SK-N-SH (cell line): ENCODE results near the gene CADPS2. TPM values are rescaled to one million over a fixed set of nuclear protein-coding genes. Genes with fewer than 3 reads are reported as not detected.

Experiments used
- CTCF ChIA-PET: fragments of 300-600, 350-600 bp; formaldehyde crosslinking; extraction: SDS; loops from one replicate; lab custom pipeline; 2021; lab: Yijun Ruan, JAX
- POLR2A ChIA-PET: fragments of 350-600 bp; sonication (Branson Sonifier 250); formaldehyde crosslinking; extraction: SDS; loops from one replicate; lab custom pipeline; 2020; ENCODE audit warnings: antibody characterized with exemption, inconsistent platforms; lab: Yijun Ruan, JAX
- DNase-seq: peaks from one replicate; pipeline ENCODE4 v3.0.0; 2012
- H2AFZ ChIP-seq: fragments of 200-600 bp; sonication (generic); 2 replicates; pipeline ENCODE4 v1.8.1; 2016; ENCODE audit warnings: antibody characterized with exemption, mild to moderate bottlenecking, low read depth
- H3F3A ChIP-seq: fragments of 200-600 bp; sonication (generic); replicated peaks from 2 replicates; pipeline ENCODE3; 2016; ENCODE audit warnings: antibody characterized with exemption, mild to moderate bottlenecking; ENCODE audit not compliant: insufficient read depth
- H3K27ac ChIP-seq, 2 experiments: fragments of 200-500 bp in 1 of 2; fragments of 200-600 bp in 1 of 2; sonication (Bioruptor generic) in 1 of 2; sonication (generic), shearing (Covaris generic) in 1 of 2; 2 replicates each; pipeline versions ENCODE4 v1.5.1 to v1.6.1; 2014 to 2016; ENCODE audit warnings: low read depth in 2 of 2, inconsistent platforms in 1 of 2, low read length in 1 of 2, mild to moderate bottlenecking in 1 of 2, mixed read lengths in 1 of 2
- H3K27me3 ChIP-seq: fragments of 200-600 bp; sonication (generic), shearing (Covaris generic); 2 replicates; pipeline ENCODE4 v1.6.1; 2016; ENCODE audit warnings: mixed run types; ENCODE audit not compliant: insufficient read depth
- H3K36me3 ChIP-seq, 2 experiments: fragments of 200-500 bp in 1 of 2; fragments of 200-600 bp in 1 of 2; sonication (Bioruptor generic) in 1 of 2; sonication (generic) in 1 of 2; replicated peaks in 1 of 2; 2 replicates each; pipeline versions ENCODE3 to v1.5.1; 2014 to 2016; ENCODE audit warnings: low read length in 1 of 2, mild to moderate bottlenecking in 1 of 2; ENCODE audit not compliant: insufficient read depth in 2 of 2, control insufficient read depth in 1 of 2
- H3K4me1 ChIP-seq, 2 experiments: fragments of 200-500 bp in 1 of 2; fragments of 200-600 bp in 1 of 2; sonication (Bioruptor generic) in 1 of 2; sonication (generic), shearing (Covaris generic) in 1 of 2; 2 replicates each; pipeline versions ENCODE4 v1.5.1 to v1.6.1; 2014 to 2016; ENCODE audit warnings: low read depth in 1 of 2, low read length in 1 of 2, mixed run types in 1 of 2; ENCODE audit not compliant: insufficient read depth in 2 of 2, control insufficient read depth in 1 of 2
- H3K4me2 ChIP-seq: fragments of 200-600 bp; sonication (generic), shearing (Covaris generic); 2 replicates; pipeline ENCODE4 v1.6.1; 2017; ENCODE audit warnings: mixed run types
- H3K4me3 ChIP-seq, 2 experiments: fragments of 200-500 bp in 1 of 2; fragments of 200-600 bp in 1 of 2; sonication (Bioruptor generic) in 1 of 2; sonication (generic), shearing (Covaris generic) in 1 of 2; 2 replicates each; pipeline versions ENCODE4 v1.5.1 to v1.8.1; 2014 to 2016; ENCODE audit warnings: low read depth in 2 of 2, inconsistent platforms in 1 of 2, low read length in 1 of 2, mild to moderate bottlenecking in 1 of 2, mixed read lengths in 1 of 2, moderate library complexity in 1 of 2
- H3K79me2 ChIP-seq: fragments of 200-600 bp; sonication (generic); 2 replicates; pipeline ENCODE4 v1.8.1; 2017; ENCODE audit warnings: mild to moderate bottlenecking; ENCODE audit not compliant: insufficient read depth
- H3K9ac ChIP-seq: fragments of 200-600 bp; sonication (generic); 2 replicates; pipeline ENCODE4 v1.6.1; 2017; ENCODE audit warnings: mixed run types
- H3K9me2 ChIP-seq: fragments of 200-600 bp; sonication (generic); 2 replicates; pipeline ENCODE4 v1.6.1; 2017; ENCODE audit warnings: mixed run types
- H3K9me3 ChIP-seq: fragments of 200-600 bp; sonication (generic); 2 replicates; pipeline ENCODE4 v1.6.1; 2017; ENCODE audit warnings: mixed run types, mild to moderate bottlenecking, moderate library complexity
- H4K20me1 ChIP-seq: fragments of 200-600 bp; sonication (generic); 2 replicates; pipeline ENCODE4 v1.6.1; 2017; ENCODE audit warnings: mild to moderate bottlenecking, mixed run types; ENCODE audit not compliant: insufficient read depth
- FOSL2 ChIP-seq: IDR thresholded peaks from 2 replicates; pipeline ENCODE4 v1.4.0; 2012; ENCODE audit warnings: low read depth, mild to moderate bottlenecking, moderate library complexity, borderline replicate concordance
- GATA2 ChIP-seq: sonication (generic); formaldehyde crosslinking; IDR thresholded peaks from 2 replicates; pipeline ENCODE4 v1.5.0; 2020; ENCODE audit warnings: mild to moderate bottlenecking, missing genetic modification reagents
- JUND ChIP-seq: IDR thresholded peaks from 2 replicates; pipeline ENCODE4 v1.4.0; 2012
- MEF2A ChIP-seq: IDR thresholded peaks from 2 replicates; pipeline ENCODE4 v1.4.0; 2012; ENCODE audit warnings: low read depth, borderline replicate concordance
- NRF1 ChIP-seq: IDR thresholded peaks from 2 replicates; pipeline ENCODE4 v1.6.1; 2012; ENCODE audit warnings: low read depth, mild to moderate bottlenecking, low read length
- RAD21 ChIP-seq: IDR thresholded peaks from 2 replicates; pipeline ENCODE4 v1.6.1; 2012; ENCODE audit warnings: mild to moderate bottlenecking, low read length
- SMC3 ChIP-seq: IDR thresholded peaks from 2 replicates; pipeline ENCODE4 v1.6.1; 2012; ENCODE audit warnings: low read depth, low read length, improper control_type of control experiment
- TCF12 ChIP-seq: IDR thresholded peaks from 2 replicates; pipeline ENCODE4 v1.4.0; 2012
- TEAD4 ChIP-seq: IDR thresholded peaks from 2 replicates; pipeline ENCODE4 v1.4.0; 2012; ENCODE audit warnings: mild to moderate bottlenecking, borderline replicate concordance; ENCODE audit not compliant: insufficient read depth
- WGBS: methylation state at CpG from one replicate; pipeline ENCODE4 v1.1.6; 2017; ENCODE audit warnings: low lambda C conversion rate; 5-methylcytosine and 5-hydroxymethylcytosine counted together
- polyA plus RNA-seq, 3 experiments: library from polyadenylated mRNA; depleted of rRNA; stranded (reverse); fragments of >200 nt; gene quantifications; 2 replicates each; pipeline ENCODE4 v1.2.3, GENCODE V29; 2012
- TF ChIP-seq, protein P1 (sequence below): fragments of 150-350 bp; IDR thresholded peaks from 2 replicates; pipeline ENCODE4 v1.6.1; 2016; ENCODE audit warnings: mild to moderate bottlenecking, low read depth, low read length
- TF ChIP-seq, protein P2 (sequence below): IDR thresholded peaks from 2 replicates; pipeline ENCODE4; 2012
- TF ChIP-seq, protein P3 (sequence below): IDR thresholded peaks from 2 replicates; pipeline ENCODE4 v1.4.0; 2012; ENCODE audit warnings: low read depth, borderline replicate concordance
- TF ChIP-seq, protein P4 (sequence below): IDR thresholded peaks from 2 replicates; pipeline ENCODE4 v1.4.0; 2012; ENCODE audit warnings: low read depth, borderline replicate concordance

The CADPS2 gene
- polyA plus RNA-seq, 1 of the 3 experiments (the other 2 are of a cell fraction), result 0.05 TPM

GRCh38 chr7:122482212-122482611 is 404.0 kb downstream of the CADPS2 start:
- 3% methylated on average over 4 of the region's 4 CpGs for WGBS
- POLR2A ChIA-PET, result no interaction called here

GRCh38 chr7:122470859-122471258 is 415.4 kb downstream of the CADPS2 start:
- Histone ChIP-seq H3K4me1 (no peaks in the 10 kb centered on the region), H3K27me3 (0 out of 2 replicates have a peak, but pooled peaks cover 10% of the 10 kb centered on the region), H3K27ac (no peak overlapping the region), H3K9me2 (no peaks in the 10 kb centered on the region), H3K9me3 (no peaks in the 10 kb centered on the region), H3K9ac (no peak overlapping the region), H3K4me3 (no peak overlapping the region), H2AFZ (no peak overlapping the region)
- WGBS, result 2% methylated on average over 3 of the region's 3 CpGs
- CTCF ChIA-PET, result no interaction called here
- DNase-seq, result no peak
- POLR2A ChIA-PET, result no interaction called here
- TF ChIP-seq TCF12 (no peak), SMC3 (no peak), FOSL2 (no peak), TEAD4 (no peak), MEF2A (no peak)
- TF ChIP-seq, protein P1, sequence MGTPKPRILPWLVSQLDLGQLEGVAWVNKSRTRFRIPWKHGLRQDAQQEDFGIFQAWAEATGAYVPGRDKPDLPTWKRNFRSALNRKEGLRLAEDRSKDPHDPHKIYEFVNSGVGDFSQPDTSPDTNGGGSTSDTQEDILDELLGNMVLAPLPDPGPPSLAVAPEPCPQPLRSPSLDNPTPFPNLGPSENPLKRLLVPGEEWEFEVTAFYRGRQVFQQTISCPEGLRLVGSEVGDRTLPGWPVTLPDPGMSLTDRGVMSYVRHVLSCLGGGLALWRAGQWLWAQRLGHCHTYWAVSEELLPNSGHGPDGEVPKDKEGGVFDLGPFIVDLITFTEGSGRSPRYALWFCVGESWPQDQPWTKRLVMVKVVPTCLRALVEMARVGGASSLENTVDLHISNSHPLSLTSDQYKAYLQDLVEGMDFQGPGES, result no peak
- TF ChIP-seq, protein P2, sequence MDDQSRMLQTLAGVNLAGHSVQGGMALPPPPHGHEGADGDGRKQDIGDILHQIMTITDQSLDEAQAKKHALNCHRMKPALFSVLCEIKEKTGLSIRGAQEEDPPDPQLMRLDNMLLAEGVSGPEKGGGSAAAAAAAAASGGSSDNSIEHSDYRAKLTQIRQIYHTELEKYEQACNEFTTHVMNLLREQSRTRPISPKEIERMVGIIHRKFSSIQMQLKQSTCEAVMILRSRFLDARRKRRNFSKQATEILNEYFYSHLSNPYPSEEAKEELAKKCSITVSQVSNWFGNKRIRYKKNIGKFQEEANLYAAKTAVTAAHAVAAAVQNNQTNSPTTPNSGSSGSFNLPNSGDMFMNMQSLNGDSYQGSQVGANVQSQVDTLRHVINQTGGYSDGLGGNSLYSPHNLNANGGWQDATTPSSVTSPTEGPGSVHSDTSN, result no peak
- TF ChIP-seq, all 33 proteins: peak for 0
- Histone ChIP-seq H4K20me1 (no peaks in the 10 kb centered on the region), H3F3A (no peaks in the 10 kb centered on the region), H3K4me2 (no peak overlapping the region), H3K79me2 (no peaks in the 10 kb centered on the region), H3K36me3 (no peaks in the 10 kb centered on the region)

More at GRCh38 chr7:122482212-122482611, 404.0 kb downstream of the CADPS2 start:
- H4K20me1 ChIP-seq, result no peaks in the 10 kb centered on the region
- no peak for TF ChIP-seq GATA2 (CRISPR knock-in tag)
- H3K9ac ChIP-seq, result no peak overlapping the region
- no peaks in the 10 kb centered on the region for H3K36me3 ChIP-seq
- CTCF ChIA-PET, result no interaction called here
- H3K9me3 ChIP-seq, result no peaks in the 10 kb centered on the region
- no peak overlapping the region for H2AFZ ChIP-seq
- no peak overlapping the region for H3K27ac ChIP-seq
- H3F3A ChIP-seq, result no peaks in the 10 kb centered on the region
- H3K4me3 ChIP-seq, result no peak overlapping the region
- no peak for DNase-seq
- H3K4me2 ChIP-seq, result no peak overlapping the region
- H3K27me3 ChIP-seq, result no peaks in the 10 kb centered on the region
- H3K4me1 ChIP-seq, result no peaks in the 10 kb centered on the region
- H3K9me2 ChIP-seq, result no peaks in the 10 kb centered on the region
- no peaks in the 10 kb centered on the region for H3K79me2 ChIP-seq

DNA sequence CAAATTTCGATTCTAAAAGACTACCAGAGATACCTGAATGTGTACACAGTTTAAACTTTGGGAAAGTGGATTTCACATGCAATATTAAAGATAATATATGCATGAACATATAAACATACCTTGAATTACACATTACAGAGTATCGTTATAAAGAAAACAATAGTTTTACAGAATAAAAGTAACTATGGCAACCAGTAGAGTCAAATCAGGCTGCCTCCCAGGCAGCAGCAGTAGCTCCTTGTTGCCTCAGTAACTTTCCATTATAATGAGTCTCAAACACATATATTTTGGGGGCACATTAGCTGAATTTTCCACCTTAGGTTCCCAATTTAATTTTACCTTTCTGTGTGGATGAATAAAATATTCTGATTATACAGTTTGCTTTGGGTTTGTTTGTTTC is 417.3 kb downstream of the CADPS2 start:
- Histone ChIP-seq H3K79me2 (no peaks in the 10 kb centered on the region), H2AFZ (no peak overlapping the region), H3K27me3 (peaks cover 14% of the 10 kb centered on the region; the same call in 1 of the 2 replicates), H3K9ac (no peak overlapping the region), H4K20me1 (no peaks in the 10 kb centered on the region), H3K9me3 (no peaks in the 10 kb centered on the region), H3K4me1 (no peaks in the 10 kb centered on the region), H3K4me3 (no peak overlapping the region), H3K9me2 (no peaks in the 10 kb centered on the region), H3F3A (no peaks in the 10 kb centered on the region), H3K4me2 (no peak overlapping the region), H3K27ac (no peak overlapping the region), H3K36me3 (no peaks in the 10 kb centered on the region)
- POLR2A ChIA-PET, result no interaction called here
- 0% methylated on average over 2 of the region's 2 CpGs for WGBS
- no peak for DNase-seq
- CTCF ChIA-PET, result no interaction called here
- TF ChIP-seq, protein P3, sequence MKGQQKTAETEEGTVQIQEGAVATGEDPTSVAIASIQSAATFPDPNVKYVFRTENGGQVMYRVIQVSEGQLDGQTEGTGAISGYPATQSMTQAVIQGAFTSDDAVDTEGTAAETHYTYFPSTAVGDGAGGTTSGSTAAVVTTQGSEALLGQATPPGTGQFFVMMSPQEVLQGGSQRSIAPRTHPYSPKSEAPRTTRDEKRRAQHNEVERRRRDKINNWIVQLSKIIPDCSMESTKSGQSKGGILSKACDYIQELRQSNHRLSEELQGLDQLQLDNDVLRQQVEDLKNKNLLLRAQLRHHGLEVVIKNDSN, result no peak
- TF ChIP-seq, protein P4, sequence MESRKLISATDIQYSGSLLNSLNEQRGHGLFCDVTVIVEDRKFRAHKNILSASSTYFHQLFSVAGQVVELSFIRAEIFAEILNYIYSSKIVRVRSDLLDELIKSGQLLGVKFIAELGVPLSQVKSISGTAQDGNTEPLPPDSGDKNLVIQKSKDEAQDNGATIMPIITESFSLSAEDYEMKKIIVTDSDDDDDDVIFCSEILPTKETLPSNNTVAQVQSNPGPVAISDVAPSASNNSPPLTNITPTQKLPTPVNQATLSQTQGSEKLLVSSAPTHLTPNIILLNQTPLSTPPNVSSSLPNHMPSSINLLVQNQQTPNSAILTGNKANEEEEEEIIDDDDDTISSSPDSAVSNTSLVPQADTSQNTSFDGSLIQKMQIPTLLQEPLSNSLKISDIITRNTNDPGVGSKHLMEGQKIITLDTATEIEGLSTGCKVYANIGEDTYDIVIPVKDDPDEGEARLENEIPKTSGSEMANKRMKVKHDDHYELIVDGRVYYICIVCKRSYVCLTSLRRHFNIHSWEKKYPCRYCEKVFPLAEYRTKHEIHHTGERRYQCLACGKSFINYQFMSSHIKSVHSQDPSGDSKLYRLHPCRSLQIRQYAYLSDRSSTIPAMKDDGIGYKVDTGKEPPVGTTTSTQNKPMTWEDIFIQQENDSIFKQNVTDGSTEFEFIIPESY, result no peak
- TF ChIP-seq RAD21 (no peak), MEF2A (no peak), TCF12 (no peak), JUND (no peak), TEAD4 (no peak), NRF1 (no peak)
- TF ChIP-seq, protein P1, result no peak
